22Rv1 (cell line): ENCODE data around the gene RNF212B.

Experiments
- ZFX ChIP-seq: fragments of 450-650 bp; IDR thresholded peaks from 2 replicates; pipeline ENCODE4 v1.6.1; 2017; ENCODE audit warnings: antibody characterized with exemption, borderline replicate concordance
- TF ChIP-seq, protein P1 (sequence below): fragments of 450-650 bp; IDR thresholded peaks from 2 replicates; pipeline ENCODE4 v1.5.1; 2017; ENCODE audit warnings: mild to moderate bottlenecking

DNA sequence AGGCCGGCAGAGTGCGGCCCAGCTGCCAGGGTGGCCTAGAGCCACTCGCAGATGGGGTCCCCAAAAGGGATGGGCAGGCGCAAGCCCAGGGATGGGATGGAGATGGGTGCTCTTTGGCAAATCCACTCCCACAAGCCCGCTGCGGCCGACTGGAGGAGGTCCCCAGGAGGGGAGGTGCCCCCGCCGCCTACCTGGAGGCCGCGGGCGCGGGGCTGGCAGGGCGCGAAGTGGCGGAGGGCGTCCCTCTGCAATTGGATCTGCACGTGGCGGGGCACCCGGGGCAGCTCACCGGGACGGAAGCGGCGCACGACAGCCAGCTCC, 64.2 kb downstream of the RNF212B start:
- TF ChIP-seq, protein P1, sequence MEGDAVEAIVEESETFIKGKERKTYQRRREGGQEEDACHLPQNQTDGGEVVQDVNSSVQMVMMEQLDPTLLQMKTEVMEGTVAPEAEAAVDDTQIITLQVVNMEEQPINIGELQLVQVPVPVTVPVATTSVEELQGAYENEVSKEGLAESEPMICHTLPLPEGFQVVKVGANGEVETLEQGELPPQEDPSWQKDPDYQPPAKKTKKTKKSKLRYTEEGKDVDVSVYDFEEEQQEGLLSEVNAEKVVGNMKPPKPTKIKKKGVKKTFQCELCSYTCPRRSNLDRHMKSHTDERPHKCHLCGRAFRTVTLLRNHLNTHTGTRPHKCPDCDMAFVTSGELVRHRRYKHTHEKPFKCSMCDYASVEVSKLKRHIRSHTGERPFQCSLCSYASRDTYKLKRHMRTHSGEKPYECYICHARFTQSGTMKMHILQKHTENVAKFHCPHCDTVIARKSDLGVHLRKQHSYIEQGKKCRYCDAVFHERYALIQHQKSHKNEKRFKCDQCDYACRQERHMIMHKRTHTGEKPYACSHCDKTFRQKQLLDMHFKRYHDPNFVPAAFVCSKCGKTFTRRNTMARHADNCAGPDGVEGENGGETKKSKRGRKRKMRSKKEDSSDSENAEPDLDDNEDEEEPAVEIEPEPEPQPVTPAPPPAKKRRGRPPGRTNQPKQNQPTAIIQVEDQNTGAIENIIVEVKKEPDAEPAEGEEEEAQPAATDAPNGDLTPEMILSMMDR = no peak
- TF ChIP-seq ZFX = no peak
